K562 (cell line): ENCODE results near the gene NUDT14.

Experiments used
- FOXJ2 ChIP-seq: fragments of 200-800 bp; sonication (Bioruptor generic); IDR thresholded peaks from 2 replicates; pipeline ENCODE4 v1.6.1; 2016; ENCODE audit warnings: missing genetic modification characterization, missing compliant biosample characterization
- HMG20A ChIP-seq: fragments of 450-650 bp; formaldehyde crosslinking; conservative IDR thresholded peaks from 2 replicates; pipeline ENCODE4 v1.4.0; 2020; ENCODE audit warnings: mild to moderate bottlenecking, mixed read lengths
- MTA2 ChIP-seq: fragments of 450-650 bp; IDR thresholded peaks from 2 replicates; pipeline ENCODE4 v1.6.1; 2016; ENCODE audit warnings: low read depth
- SMAD3 ChIP-seq: fragments of 450-650 bp; formaldehyde crosslinking; conservative IDR thresholded peaks from 2 replicates; pipeline ENCODE4 v1.4.0; 2020; ENCODE audit warnings: mild to moderate bottlenecking
- TF ChIP-seq, protein P1 (sequence below), 3 experiments: IDR thresholded peaks in 2 of 3; conservative IDR thresholded peaks in 1 of 3; 2 replicates each; pipeline ENCODE4 v1.5.1; 2011 to 2012; ENCODE audit warnings: low read length in 3 of 3, mild to moderate bottlenecking in 3 of 3, control low read depth in 2 of 3, improper control_type of control experiment in 1 of 3, inconsistent platforms in 1 of 3, low read depth in 1 of 3, mixed read lengths in 1 of 3, moderate library complexity in 1 of 3; ENCODE audit not compliant: insufficient read depth in 2 of 3

DNA sequence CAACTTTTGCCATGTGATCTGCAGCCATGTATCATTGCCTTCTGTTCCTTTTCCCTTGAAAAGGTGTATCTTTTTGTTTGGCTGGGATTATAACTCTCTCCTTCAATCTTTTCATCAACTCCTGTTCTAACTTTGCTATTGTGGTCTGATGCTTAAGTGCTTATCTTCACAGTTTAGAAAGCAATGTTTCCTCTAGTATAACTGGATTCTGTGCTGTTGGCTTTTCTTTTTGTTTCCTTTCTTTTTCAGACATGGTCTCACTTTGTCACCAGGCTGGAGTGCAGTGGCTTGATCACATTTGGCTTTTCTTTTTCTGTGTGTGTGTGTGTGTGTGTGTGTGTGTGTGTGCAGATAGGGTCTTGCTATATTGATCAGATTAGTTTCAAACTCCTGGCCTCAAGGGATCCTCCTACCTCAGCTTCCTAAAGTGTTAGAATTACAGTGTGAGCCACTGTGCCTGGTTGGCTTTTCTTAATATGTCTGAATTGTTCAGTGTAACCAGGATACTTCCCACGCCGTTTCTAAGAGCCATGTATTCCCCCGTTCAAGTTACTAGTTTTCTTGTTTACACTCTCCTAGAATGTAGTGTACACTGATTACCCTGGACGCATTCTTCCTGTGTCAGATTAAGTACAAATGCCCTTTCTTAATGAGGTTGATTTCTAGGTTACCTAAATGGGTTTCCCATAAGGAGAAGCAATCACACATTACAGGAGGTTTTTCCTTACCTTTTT lies 48.0 kb downstream of the NUDT14 start:
- TF ChIP-seq FOXJ2 (tag) (no peak), MTA2 (no peak), SMAD3 (no peak), HMG20A (no peak)
- TF ChIP-seq, protein P1, sequence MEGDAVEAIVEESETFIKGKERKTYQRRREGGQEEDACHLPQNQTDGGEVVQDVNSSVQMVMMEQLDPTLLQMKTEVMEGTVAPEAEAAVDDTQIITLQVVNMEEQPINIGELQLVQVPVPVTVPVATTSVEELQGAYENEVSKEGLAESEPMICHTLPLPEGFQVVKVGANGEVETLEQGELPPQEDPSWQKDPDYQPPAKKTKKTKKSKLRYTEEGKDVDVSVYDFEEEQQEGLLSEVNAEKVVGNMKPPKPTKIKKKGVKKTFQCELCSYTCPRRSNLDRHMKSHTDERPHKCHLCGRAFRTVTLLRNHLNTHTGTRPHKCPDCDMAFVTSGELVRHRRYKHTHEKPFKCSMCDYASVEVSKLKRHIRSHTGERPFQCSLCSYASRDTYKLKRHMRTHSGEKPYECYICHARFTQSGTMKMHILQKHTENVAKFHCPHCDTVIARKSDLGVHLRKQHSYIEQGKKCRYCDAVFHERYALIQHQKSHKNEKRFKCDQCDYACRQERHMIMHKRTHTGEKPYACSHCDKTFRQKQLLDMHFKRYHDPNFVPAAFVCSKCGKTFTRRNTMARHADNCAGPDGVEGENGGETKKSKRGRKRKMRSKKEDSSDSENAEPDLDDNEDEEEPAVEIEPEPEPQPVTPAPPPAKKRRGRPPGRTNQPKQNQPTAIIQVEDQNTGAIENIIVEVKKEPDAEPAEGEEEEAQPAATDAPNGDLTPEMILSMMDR (IDR thresholded peaks at IDR 0.05 in 2 of 3, conservative IDR thresholded peaks at IDR 0.05 in 1 of 3; ENCODE audit: insufficient read depth in 2 of 3, low read depth in 1 of 3, low read length in 3 of 3), result no peak
